Activated T-helper 9 cell treated with anti-CD3 and anti-CD28 coated beads, Interleukin-2, amount 50 U/mL, for 16 hours (primary cell): ENCODE measurements around the gene TRNAU1AP.
"Not testable (repeated sequence)": the region's sequence is repeated elsewhere in the genome, so short reads cannot be mapped to it uniquely, and the experiment has no call there.

ENCODE experiments used
- DNase-seq: peaks from one replicate; pipeline ENCODE4 v3.0.0-alpha.2; 2020; ENCODE audit warnings: low read depth

TRNAU1AP gene

DNA sequence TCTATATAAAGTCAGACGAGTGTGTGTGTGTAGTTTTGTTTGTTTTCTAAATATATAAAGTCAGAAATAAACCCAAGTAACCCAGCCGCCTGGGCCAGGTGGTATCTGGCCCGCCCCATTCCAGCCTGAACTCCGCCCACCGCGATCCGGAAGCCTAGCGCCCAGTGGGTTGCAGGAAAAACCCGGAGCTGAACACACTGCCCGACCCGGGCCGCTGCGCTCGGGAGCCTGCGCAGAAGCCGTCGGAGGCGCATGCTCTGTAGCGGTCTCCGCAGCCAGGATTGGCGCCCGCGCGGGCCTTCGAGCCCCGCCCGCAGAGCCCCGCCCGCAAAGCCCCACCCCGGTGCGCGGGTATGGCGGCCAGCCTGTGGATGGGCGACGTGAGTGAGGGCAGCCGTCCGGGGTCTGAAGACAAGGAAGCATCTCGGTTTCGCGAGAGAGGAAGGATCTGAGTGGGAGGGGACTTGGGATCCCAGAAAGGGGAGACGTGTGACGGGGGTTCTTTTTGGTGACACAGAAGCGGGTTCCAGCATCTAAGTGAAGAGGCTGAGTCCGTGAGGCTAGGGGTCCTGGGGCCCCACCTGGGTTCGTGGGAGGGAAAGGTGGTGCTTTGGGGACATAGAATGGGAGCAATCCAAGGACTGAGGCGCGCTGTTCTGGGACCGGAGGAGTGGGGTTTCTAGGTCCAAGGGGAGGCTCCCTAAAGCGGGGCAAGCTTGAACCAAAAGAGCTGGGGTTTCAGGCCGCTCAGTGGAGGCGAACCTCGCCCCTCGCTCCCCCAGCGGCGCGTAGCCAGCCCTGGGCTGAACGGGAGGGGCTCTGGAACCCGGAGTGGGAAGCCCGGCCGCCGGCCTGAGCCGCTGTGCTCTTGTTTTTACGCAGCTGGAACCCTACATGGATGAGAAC, at the start of gene TRNAU1AP:
Gene TRNAU1AP (plus strand): TSS at position 328 of the 906 bp plus-strand sequence. CDS start 26 bp downstream, at position 354.
- peak; percentile 96 for DNase-seq

DNA sequence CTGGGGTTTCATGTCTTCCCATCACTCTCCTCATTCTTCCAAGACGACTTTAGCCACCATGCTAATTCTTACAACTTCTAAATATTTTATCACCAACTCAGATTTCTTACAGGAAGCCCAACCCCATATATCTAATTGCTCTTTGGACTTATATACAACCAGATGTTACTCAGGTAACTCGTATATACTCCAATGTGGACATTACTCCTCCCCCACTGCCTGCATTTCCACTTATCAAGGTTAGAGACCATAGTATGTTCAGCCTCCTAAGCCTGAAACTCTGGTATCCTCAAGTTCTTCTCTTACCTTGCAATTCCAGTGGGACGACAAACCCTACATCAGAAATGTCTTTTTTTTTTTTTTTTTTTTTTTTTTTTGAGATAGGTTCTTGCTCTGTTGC, 49.8 kb upstream of the TRNAU1AP start:
- DNase-seq = no peak

DNA sequence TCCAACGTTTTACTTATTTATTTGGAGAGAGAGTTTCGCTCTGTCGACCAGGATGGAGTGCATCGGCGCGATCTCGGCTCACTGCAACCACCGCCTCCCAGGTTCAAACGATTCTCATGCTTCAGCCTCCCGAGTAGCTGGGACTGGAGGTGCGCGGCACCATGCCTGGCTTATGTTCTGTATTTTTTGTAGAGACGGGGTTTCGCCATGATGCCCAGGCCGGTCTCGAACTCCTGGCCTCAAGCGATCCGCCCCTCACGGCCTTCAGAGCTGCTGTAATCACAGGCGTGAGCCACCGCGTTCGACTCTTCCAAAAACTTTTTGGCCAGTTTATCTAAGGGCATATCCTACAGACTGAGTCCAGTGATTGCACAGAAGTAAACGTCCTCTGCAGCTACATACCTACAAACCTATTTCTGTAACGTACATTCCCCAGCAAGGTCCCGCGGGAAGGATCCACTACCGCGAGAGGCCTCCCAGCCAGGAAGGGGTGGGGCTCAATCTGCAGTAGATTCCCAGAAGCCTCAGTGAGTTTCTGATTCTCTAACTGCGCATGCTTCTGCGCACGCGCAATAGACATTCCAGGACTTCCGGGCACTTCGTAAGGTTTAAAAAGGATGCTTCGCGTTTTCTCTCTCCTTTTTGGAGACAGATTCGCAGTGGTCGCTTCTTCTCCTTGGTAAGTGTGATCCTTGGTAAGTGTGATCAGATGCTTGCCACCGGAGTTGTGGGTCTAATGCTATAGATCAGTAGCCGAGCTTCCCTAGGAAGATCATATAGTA, 47.3 kb upstream of the TRNAU1AP start, which contains the start of gene RCC1:
Gene RCC1 (plus strand): TSS at position 638 of the 782 bp plus-strand sequence. CDS start 23,824 bp downstream, outside the sequence.
- DNase-seq = peak; percentile 90

DNA sequence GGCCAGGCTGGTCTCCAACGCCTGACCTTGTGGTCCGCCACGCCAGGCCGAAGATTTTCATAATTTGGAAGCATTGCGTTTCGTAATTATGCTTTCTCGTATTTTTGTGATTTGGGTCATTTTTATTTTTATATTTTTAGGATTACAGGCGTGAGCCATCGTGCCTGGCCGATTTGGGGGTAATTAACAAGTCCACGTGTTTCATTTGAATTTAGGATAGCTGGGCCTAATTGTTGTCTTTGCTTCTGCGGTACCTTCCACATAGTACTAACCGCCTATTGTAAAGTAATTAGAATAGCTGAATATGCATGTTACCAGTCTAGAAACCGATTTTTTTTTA, 46.0 kb upstream of the TRNAU1AP start:
- no peak for DNase-seq

DNA sequence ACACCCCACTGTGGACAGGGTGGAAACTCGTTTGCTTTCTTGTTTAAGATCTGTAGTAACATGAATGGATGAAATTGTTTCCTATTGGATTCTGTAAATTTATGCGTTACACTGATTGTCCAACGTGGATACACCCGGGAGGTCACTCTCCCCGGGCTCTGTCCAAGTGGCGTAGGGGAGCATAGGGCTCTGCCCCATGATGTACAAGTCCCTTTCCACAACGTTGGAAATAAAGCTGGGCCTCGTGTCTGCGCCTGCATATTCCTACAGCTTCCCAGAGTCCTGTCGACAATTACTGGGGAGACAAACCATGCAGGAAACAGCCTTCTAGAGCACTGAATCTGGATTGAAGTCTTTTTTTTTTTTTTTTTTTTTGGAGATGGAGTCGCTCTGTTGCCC, 45.6 kb upstream of the TRNAU1AP start:
- no peak for DNase-seq

DNA sequence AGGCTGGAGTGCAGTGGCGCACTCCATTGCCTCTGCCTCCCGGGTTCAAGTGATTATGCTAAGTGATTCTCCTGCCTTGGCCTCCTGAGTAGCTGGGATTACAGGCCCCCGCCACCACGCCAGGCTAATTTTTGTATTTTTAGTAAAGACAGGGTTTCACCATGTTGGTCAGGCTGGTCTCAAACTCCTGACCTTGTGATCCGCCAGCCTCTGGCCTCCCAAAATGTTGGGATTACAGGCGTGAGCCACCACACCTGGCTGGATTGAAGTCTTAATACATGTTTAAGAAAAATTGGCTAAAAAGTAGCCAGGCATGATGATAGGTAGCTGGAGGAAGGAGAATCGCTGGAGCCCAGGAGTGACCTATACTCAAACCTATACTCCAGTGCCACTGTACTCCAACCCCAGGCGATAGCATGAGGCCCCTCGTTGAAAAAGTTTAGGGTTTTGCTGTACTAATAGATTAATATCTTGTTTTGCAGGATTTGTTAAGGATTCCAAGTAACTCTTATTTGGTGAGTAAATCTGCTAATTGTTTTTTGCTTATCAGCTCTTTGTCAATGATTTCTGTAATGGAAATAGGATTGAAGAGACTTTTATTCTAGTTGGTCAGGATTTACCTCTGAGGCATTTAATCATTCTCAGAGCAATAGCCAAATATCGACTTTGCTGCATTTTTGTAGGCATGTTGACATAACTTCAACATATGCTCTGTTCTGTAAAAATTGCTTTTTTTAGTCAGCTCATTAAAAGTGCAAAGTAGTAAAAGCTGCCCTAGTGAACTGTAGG, 45.0 kb upstream of the TRNAU1AP start:
- DNase-seq = no peak

DNA sequence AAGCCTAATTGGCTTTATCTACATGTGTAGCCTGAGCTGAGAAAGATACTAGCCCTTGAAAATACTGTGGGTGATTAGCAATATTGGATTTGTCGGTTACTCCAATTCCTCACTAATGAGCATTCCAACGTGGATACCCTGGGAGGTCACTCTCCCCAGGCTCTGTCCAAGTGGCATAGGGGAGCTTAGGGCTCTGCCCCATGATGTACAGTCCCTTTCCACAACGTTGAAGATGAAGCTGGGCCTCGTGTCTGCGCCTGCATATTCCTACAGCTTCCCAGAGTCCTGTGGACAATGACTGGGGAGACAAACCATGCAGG, 44.5 kb upstream of the TRNAU1AP start:
- no peak for DNase-seq

DNA sequence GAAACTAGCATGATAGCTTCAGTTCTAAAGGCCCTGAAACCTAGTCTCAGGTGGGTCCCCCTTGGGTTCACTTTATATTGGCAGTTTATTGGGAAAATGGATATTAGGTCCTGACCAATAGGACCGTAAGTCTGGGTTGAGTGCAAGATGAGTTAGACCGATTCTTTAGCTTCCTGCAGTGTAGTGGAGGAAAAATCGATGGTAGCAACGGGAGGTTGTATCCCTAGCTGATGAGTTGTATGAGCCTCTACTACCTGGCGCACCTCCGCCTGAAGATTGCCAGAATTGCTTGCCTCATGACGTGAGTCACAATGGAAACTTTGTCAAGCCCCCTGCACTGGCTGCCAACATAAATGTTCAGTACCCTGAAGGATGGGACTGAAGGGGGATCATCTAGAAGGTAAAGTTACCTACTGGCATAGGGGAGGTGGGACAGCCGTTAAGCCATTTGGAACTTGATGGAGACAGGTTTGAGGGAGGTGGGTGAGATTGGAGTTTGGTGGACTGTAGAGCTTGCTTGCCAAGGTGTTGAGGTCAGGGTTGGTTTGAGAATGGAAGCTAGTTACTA, 43.1 kb upstream of the TRNAU1AP start:
- no peak for DNase-seq

DNA sequence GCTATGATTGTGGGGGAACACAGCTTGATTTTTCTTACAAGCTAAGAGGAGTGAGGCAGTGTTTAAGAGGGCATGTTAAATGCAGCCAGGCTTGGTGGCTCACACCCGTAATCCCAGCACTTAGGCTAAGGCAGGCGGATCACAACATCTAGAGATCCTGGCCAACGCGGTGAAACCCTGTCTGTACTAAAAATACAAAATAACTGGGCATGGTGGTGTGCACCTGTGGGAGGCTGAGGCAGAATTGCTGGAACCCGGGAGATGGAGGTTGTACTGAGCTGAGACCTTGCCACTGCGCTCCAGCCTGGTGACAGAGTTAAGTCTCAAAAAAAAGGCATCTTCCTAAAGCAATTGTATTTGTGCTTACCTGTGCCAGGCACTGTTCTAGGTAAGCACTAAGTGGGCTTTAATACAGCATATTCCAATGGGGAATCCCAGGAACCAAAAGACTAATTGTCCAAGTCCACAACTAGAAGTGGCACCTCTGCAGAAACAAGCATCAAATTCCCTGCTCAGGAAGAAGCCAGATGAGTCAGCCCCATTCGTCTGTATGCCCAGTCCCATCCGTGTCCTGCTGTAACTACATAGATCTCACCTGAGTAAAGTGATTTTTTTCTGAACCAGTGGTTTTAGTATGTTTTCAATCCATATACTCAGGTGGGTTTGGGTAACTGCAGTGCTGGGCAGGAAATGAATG, 42.5 kb upstream of the TRNAU1AP start:
- DNase-seq = no peak

DNA sequence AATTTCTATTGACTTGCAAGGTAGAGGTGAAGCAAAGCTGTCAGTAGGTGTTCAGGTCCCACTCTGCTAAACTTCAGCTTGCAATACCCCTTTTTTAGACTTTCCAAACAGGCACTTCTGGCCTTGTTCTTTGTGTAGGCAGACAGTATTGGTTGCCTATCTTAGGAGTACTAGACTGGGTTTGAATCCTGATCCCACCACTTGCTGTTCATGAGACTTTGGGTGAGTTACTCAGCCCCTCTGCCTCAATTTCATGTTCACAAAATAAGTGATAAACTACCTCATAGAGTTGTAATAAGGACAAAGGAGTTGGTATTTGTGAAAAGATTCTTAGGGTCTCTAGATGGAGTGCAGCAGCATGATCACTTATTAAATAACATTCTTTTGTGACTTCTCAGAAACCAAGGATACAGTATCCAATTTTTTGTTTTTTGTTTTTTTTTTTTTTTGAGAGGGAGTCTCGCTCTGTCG, 41.9 kb upstream of the TRNAU1AP start:
- no peak for DNase-seq

DNA sequence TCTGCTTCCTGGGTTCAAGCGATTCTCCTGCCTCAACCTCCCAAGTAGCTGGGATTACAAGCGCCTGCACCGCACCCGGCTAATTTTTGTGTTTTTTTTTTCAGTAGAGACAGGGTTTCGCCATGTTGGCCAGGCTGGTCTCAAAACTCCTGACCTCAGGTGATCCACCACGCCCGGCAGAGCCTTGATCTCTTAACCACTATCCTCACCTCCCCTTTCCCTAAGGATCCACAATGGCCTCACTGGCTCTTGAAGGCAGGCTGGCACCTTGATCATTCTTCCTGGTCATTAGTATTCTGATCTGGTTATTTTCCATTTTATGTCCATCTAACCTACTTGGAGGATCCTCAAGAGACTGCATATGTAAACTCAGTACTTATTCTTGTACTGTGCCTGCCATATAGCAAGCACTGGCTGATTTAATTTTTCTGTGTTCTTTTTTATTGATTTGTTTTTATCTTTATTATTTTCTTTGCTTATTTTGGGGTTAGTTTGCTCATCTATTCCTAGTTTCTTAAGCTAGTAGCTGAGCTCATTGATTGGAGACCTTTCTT, 40.8 kb upstream of the TRNAU1AP start:
- no peak for DNase-seq

DNA sequence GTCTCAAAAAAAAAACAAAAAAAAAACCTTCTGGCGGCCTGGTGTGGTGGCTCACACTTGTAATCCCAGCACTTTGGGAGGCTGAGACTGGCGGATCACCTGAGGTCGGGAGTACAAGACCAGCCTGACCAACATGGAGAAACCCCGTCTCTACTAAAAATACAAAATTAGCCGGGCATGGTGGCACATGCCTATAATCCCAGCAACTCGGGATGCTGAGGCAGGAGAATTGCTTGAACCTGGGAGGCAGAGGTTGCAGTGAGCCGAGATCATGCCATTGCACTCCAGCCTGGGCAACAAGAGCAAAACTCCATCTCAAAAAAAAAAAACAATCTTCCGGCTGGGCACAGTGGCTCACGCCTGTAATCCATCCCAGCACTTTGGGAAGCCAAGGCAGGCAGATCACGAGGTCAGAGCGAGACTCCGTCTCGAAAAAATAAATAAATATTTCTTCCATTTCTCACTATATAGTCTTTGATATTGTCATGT, 38.4 kb upstream of the TRNAU1AP start:
- DNase-seq = not testable (repeated sequence)

DNA sequence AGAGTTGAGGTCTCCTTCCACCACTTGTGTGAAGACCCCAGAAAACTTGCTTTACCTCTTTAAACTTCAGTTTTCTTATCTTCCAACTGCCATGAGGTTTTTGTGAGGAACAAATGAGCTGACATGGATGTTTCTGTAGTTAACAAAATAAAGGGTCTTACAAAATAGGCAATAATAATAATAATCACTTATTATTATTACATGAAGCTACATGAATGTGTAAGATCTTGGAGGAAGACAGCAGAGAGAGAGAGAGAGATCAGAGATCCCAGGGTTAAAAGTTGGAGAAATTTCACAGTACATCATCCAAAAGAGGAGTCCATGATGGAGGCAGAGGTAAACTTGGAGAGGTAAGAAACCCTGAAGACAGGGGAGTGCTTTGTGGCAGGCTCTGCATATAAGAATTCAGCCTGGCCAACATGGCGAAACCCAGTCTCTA, 36.3 kb upstream of the TRNAU1AP start:
- DNase-seq = no peak

DNA sequence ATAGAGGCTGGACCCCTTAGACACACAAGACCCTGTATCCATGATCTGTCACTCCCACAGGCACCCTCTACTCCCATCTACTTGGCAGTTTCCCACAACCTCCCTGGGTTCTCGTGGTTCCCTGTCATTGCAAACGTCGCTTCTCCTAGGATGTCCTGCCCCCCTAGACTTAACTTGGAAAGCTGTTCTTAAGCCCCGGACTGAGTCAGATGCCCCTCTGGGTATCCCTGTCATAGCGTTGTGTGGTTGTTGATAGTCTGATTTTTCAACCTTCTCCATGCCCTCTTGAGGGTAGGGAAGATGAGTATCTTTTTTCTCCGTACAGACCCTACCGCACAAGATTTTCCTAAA, 35.3 kb upstream of the TRNAU1AP start:
- DNase-seq = no peak

DNA sequence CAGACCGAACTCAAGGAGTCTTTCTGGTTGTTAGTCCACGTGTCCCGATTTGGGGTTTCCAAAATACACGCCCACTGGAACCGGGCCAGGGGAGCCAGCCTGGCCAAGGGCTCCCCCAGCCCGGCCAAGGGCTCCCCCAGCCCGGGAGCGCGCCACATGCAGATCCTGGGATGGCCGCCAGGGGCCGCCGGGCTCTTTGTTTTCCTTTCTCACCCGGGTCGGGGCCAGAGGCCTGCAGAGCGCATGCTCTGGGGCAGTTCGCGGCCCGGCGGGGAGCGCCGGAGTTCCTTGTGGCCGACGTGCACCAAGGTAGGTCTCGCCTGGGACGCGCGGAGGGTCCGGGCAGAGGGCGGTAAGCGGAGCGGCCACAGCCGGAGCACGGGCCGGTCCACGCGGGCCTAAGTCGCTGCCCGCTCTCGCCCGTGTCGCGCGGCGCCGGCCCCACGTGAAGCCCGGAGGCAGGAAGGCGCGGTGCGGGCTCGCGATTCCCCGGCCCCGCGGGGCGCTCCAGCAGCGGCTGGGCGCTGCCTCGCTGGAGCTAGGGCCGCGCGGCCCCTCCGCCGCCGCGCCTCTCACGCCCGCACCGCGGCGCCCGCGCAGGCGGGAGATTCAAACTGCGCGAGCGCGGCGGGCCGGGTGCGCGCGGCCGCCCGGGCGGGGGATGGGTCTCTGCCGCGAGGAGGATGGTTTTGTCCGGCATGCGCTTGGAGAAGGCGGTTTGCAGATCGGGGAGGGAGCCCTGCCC, 34.7 kb upstream of the TRNAU1AP start:
- DNase-seq = peak; percentile 82

DNA sequence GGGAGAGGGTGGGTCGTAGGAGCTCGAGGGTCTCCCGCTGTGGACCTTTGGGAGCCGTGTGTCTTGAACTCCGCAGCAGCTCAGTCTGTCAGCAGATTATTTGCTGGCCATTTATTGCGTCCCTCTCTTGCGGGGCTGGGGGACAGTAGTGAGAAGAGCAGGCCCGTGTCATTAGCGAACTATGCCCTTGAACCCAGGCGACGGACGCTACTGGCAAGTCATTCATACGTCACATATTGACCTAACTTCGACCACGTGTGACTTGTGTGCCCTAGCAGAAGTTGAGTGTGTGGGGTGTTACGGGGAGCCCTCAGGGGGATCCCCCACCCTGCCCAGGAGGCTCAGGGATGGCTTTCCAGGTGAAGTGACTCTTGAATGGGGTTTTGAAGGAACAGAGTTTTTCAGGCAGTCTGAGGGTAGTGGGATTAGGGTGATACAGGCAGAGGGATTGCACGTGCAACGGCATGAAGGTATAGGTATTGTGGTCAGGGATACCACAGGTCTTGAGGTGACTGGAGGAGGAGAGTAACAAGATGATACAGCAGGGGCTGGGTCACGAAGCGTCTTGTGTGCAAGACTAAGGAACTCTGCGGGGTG, 34.0 kb upstream of the TRNAU1AP start:
- no peak for DNase-seq

DNA sequence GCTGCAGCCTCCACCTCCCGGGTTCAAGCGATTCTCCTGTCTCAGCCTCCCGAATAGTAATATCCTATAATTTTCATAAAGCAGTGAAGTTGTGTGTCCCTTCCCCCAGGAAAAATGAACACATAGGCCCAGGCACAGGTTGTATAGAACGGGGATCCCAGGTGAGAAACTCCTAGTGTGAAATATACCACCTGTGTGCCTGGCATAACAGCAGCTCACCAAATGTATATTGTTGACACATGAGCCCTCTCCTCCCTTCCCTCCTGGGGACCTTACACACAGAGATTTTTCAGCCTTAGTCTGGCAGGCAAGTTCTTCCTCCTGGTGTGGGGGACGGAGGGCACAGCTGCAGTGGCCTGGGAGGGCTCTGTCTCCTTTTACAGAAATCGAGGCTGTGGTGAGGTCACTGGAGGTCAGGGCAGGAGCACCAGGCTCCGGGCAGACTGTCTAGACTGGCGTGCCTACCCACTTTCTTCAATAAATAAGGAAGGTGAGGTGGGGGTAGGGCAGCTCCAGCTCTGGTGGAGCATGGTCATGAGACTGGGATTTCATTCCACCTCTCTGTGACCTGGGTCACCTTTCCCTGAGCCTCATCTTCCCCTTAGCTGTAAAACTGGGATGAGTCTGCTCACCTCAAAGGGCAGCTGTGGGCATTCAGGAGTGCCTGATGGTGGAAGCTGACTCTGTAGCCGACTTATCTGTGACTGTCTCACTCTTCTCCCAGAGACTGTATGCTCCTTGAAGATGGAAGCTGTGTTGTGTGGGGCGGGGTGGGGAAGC, 32.7 kb upstream of the TRNAU1AP start:
- DNase-seq = no peak

DNA sequence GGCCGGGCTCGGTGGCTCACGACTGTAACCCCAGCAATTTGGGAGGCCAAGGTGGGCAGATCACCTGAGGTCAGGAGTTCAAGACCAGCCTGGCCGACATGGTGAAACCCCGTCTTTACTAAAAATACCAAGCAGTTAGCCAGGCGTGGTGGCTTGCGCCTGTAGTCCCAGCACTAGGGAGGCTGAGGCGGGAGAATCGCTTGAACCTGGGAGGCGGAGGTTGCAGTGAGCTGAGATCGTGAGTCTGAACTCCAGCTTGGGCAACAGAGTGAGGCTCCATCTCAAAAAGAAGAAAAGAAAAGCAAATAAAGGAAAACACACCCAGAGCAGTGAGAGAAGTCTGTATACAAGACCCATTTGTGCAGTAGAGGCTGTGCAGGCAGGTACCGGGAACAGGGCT, 32.1 kb upstream of the TRNAU1AP start:
- not testable (repeated sequence) for DNase-seq
